Muscle of leg (tissue), 11 donors: ENCODE results near the gene HUNK. TPM values are rescaled to one million over a fixed set of nuclear protein-coding genes. Genes with fewer than 3 reads are reported as not detected.
"Not testable (repeated sequence)": the region's sequence is repeated elsewhere in the genome, so short reads cannot be mapped to it uniquely, and the experiment has no call there.

Source experiments
- DNase-seq: peaks from one replicate; pipeline ENCODE4 v3.0.0; 2013
- H3K27ac ChIP-seq: one replicate; pipeline ENCODE4 v1.5.1; 2013; ENCODE audit warnings: mild to moderate bottlenecking, low read length, control low read depth
- H3K27me3 ChIP-seq: one replicate; pipeline ENCODE4 v1.6.1; 2013; ENCODE audit warnings: low read length; ENCODE audit not compliant: control insufficient read depth, insufficient read depth
- H3K36me3 ChIP-seq: one replicate; pipeline ENCODE4 v1.6.1; 2013; ENCODE audit warnings: low read length; ENCODE audit not compliant: control insufficient read depth, insufficient read depth
- H3K4me1 ChIP-seq: one replicate; pipeline ENCODE4 v1.6.1; 2013; ENCODE audit warnings: low read length; ENCODE audit not compliant: control insufficient read depth, insufficient read depth
- H3K4me3 ChIP-seq: one replicate; pipeline ENCODE4 v1.5.1; 2013; ENCODE audit warnings: low read length, control low read depth
- H3K9me3 ChIP-seq: replicated peaks from 2 replicates; pipeline ENCODE4 v1.6.1; 2013; ENCODE audit warnings: low read depth, low read length; ENCODE audit not compliant: control insufficient read depth
- WGBS: methylation state at CpG from one replicate; pipeline ENCODE4 v1.1.5; 2013; ENCODE audit warnings: missing lambda C conversion rate; ENCODE audit not compliant: insufficient coverage; 5-methylcytosine and 5-hydroxymethylcytosine counted together
- polyA plus RNA-seq, 8 donors: library from polyadenylated mRNA; unstranded; fragments of 120-200 nt; gene quantifications; one replicate each; pipeline versions ENCODE4 v1.2.1 to v1.2.3, GENCODE V29; 2013; ENCODE audit warnings: inconsistent platforms in 1 of 8, low replicate concordance in 1 of 8; ENCODE audit not compliant: insufficient read length in 8 of 8, insufficient read depth in 1 of 8
- total RNA-seq: library from RNA; stranded (reverse); fragments of 120-200 nt; gene quantifications from one replicate; pipeline ENCODE4 v1.2.4, GENCODE V29; 2013

Gene HUNK
- total and polyA plus RNA-seq, 9 donors: 3.9 to 11.8 (median 7.4) TPM

DNA sequence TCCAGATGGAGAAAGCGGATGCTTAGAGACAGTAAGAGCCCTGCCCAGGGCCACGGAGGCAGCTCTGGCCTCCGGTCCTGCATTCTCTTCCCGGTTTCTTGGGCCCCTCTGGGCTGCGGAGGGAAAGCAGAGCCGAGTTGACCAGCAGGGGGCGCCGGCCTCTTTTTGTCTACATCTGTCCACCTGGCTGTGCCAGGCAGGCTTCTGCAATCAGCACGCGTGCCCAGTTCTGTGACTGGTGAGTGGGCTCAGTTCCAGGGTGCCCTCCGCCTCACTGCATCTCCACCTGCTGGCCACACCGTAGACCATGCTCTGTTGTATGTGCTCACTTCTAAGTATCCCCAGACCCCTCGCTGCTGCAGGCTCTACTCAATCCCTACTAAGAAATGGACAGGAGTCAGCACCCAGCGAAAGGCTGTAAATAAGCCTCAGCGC, 6.7 kb upstream of the HUNK start:
- Histone ChIP-seq H3K4me1 (peaks cover 8% of the 10 kb centered on the region), H3K9me3 (no peaks in the 10 kb centered on the region), H3K36me3 (no peaks in the 10 kb centered on the region), H3K27me3 (peaks cover 8% of the 10 kb centered on the region), H3K27ac (no peak overlapping the region), H3K4me3 (no peak overlapping the region)
- peak; percentile 87 for DNase-seq
- WGBS: 3% methylated on average over 11 of the region's 15 CpGs

DNA sequence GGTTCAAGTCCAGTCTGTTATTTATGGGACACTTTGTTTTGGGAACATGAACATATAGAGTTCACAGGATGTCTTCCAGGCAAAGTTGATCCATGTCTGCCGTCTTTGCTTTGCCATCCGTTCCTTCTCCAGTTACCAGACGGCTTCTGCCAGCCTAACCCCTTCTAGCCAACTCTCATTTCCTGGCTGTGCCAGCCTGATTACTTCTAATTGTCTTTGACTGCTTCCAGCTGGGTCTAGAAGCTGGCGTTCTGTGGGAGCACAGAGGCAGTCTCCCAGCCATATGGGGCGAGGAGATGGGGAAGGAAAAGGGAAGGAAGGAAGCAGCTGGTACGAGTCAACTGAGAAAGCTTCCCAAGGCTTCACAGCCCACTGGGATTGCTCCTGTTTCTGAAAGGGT, 3.1 kb upstream of the HUNK start:
- Histone ChIP-seq H3K36me3 (no peaks in the 10 kb centered on the region), H3K9me3 (no peaks in the 10 kb centered on the region), H3K4me1 (peaks cover 22% of the 10 kb centered on the region), H3K4me3 (no peak overlapping the region), H3K27me3 (peaks cover 15% of the 10 kb centered on the region), H3K27ac (no peak overlapping the region)
- WGBS: 73% methylated on average over 4 of the region's 6 CpGs
- no peak for DNase-seq

DNA sequence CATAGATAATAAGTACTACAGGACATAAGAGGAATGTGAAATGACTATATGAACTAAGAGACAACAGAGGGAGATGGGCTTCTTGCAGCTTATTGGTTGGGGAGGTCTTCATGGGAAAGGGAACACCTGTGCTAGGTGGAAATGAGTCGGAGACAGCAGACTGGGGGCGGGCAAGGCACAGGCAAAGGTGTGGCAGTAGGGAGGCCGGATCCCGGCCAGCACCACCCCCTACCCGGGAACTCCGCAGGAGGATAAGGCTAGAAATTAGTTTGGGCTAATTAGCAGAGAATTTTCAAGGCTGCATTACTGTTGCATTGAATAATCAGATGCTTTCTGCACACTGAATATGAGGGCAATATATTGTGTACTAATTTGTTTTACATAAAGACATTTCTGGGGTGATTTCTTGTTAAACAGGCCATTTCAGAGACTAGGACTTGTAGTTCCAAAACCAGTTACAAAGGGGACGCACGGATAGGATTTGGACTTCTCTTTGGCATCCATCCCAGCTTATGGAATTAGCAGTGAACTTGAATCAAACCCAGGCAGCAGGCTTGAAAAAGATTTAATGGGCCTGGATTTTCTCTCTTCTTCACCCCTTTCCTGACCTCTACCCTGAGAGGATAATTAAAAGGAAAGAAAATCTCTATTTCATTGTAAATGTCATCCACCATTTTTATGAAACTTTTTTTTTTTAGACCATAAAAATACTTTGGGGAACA, 2.2 kb upstream of the HUNK start:
- peaks cover 30% of the 10 kb centered on the region for H3K4me1 ChIP-seq
- H3K36me3 ChIP-seq: no peaks in the 10 kb centered on the region
- no peaks in the 10 kb centered on the region for H3K9me3 ChIP-seq
- H3K27me3 ChIP-seq: peaks cover 18% of the 10 kb centered on the region
- DNase-seq: peak; percentile 70
- H3K4me3 ChIP-seq: no peak overlapping the region
- H3K27ac ChIP-seq: no peak overlapping the region
- WGBS: 60% methylated on average over 1 of the region's 8 CpGs

DNA sequence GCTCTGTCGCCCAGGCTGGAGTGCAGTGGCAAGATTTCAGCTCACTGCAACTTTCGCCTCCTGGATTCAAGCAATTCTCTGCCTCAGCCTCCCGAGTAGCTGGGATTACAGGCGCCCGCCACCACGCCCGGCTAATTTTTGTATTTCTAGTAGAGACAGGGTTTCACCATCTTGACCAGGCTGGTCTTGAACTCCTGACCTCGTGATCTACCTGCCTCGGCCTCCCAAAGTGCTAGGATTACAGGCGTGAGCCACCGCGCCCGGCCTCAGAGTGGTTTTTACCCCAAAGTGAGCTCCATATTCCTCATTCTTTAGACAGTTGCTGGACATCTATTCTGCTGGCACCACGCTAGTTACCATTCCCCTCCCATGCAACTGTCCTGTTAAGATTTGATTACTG, 1.4 kb upstream of the HUNK start:
- not testable (repeated sequence) for H3K4me3 ChIP-seq, H3K9me3 ChIP-seq, H3K36me3 ChIP-seq, DNase-seq, H3K27ac ChIP-seq
- WGBS: 96% methylated on average over 3 of the region's 14 CpGs
- H3K27me3 ChIP-seq: peaks cover 21% of the 10 kb centered on the region
- peaks cover 30% of the 10 kb centered on the region for H3K4me1 ChIP-seq

DNA sequence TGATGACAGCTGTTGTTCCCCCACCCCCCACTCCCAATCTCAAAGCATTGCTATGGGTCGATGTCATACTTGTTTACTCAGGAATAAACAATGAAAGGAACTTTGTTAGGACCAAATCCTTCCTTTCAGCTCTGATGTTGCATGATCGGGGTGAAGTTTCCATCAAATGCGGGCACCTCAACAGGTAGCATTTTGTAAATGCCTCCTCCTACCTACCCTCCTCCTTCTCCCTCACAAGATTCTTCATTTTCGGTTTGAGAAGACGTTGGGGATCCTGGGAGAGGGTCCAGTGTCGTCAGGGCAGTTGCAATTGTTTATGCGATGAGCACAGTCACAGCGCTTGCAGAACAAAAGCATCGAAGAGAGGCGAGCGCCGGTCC, 758 bp upstream of the HUNK start:
- H3K4me1 ChIP-seq: peaks cover 30% of the 10 kb centered on the region
- H3K9me3 ChIP-seq: no peaks in the 10 kb centered on the region
- DNase-seq: no peak
- peak overlapping the region; percentile 66 for H3K27ac ChIP-seq
- peak overlapping the region; percentile 80 for H3K4me3 ChIP-seq
- H3K36me3 ChIP-seq: peaks cover 2% of the 10 kb centered on the region
- peaks cover 21% of the 10 kb centered on the region for H3K27me3 ChIP-seq
- WGBS: 16% methylated on average over 8 of the region's 12 CpGs

DNA sequence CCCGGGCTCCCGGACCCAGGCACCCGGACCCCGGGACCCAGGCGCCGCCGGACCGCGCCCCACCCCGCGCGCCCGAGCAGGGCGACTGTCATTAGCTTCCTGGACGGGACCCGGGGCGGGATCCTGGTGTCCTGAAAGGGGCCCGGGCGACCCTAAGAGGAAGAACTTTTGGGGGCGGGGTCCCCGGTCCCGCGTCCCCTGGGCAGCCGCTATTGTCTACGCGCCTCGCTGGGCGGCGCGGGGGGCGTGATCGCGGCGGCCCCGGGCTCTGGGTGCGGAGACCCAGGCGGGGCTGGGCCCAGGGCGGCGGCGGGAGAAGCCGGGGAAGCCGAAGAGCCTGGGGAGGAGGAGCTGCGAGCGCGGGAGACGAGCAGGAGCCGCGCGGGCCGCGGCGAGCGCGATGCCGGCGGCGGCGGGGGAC, 465 bp downstream of the HUNK start:
- under 1% methylated on average over 58 of the region's 58 CpGs for WGBS
- H3K4me3 ChIP-seq: peak overlapping the region; percentile 80
- H3K27ac ChIP-seq: peak overlapping the region; percentile 29
- H3K36me3 ChIP-seq: peaks cover 2% of the 10 kb centered on the region
- no peaks in the 10 kb centered on the region for H3K9me3 ChIP-seq
- peak; percentile 61 for DNase-seq
- H3K4me1 ChIP-seq: peaks cover 30% of the 10 kb centered on the region
- peaks cover 21% of the 10 kb centered on the region for H3K27me3 ChIP-seq

DNA sequence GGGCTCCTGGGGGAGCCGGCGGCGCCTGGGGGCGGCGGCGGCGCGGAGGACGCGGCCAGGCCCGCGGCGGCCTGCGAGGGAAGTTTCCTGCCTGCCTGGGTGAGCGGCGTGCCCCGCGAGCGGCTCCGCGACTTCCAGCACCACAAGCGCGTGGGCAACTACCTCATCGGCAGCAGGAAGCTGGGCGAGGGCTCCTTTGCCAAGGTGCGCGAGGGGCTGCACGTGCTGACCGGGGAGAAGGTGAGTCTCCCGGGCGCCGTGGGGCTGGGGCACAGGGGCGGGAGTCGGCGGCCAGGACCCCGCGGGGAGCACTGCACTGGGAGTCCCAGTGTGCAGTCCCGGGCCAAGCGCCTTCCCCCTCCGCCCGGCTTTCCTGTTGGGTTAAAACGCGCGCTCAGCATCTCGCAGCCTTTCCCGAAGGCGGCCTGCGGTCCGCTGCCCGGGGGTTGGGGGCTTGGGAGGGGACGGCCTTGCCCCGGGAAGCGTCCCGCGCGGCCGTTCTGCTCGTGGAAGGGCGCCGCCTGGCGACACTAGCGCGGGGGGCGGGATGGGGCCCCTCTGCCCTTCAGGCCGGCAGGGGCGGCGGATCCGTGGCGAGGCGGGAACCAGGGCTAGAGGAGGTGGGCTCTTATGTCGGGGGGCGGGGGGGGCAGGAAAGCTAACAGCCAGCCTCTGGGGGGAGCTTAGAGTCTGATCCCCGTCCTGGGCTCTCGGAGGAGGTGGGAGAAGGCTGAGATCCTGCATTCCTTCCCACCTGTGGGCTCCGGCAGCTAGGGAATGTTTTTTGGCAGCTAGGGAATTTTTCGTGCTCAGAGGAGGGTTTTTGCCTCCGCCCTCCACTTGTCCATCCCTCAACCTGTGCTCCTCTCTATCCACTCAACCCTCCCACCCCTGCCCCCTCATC, 1.1 kb downstream of the HUNK start:
- Histone ChIP-seq H3K36me3 (peaks cover 2% of the 10 kb centered on the region), H3K27me3 (peaks cover 21% of the 10 kb centered on the region), H3K4me1 (peaks cover 30% of the 10 kb centered on the region), H3K9me3 (no peaks in the 10 kb centered on the region), H3K27ac (peak overlapping the region; percentile 59), H3K4me3 (peak overlapping the region; percentile 80)
- peak; percentile 77 for DNase-seq
- WGBS: 1% methylated on average over 59 of the region's 77 CpGs

DNA sequence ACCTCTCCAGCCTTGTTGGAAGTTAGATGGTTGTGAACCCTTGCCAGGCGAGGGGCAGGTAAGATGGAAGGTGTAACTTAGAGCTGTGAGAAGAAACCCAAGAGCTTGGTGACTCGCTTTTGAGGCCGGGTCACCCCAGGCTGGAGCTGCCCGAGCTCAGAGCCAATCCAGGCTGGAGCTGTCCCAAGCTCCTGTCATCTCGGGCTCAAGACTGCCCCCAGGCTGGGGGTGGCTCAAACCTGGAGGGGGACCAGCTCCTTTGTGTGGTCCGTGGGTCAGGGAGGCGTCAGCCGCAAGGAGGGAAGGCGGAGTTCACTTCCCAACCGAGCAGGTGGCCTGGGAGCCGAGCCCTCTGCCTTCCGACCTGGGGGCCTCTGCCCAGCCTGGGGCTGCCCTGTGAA, 2.0 kb downstream of the HUNK start:
- Histone ChIP-seq H3K4me1 (peaks cover 37% of the 10 kb centered on the region), H3K27ac (peak overlapping the region; percentile 59), H3K36me3 (peaks cover 2% of the 10 kb centered on the region), H3K27me3 (peaks cover 17% of the 10 kb centered on the region), H3K4me3 (peak overlapping the region; percentile 80), H3K9me3 (no peaks in the 10 kb centered on the region)
- WGBS: 22% methylated on average over 11 of the region's 12 CpGs
- DNase-seq: peak; percentile 53

DNA sequence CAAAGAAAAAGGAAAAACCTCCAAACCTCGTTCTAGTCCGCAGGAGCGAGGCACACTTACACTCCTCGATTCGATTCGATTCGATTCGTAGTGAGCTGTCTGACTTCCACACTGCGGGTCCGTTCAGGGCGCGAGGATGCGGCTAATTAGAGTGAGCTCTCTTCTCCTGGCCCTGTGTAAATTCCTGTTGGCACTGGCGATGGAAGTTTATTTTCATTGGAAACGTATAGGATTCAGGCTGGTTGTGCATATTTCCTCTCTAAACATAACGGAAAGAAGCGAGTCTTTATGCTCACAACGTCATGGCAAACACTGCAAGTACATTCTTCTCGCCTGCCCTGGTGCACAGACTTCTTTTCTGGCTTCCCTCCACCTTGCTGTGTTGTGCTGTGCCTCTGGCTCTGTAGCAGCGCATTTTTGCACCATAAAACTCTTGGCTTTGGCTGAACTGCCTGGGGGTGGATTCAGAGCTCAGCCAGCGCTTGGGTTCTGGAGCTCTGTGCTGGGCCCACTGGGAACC, 2.7 kb downstream of the HUNK start:
- 20% methylated on average over 18 of the region's 21 CpGs for WGBS
- Histone ChIP-seq H3K4me1 (peaks cover 45% of the 10 kb centered on the region), H3K36me3 (peaks cover 2% of the 10 kb centered on the region), H3K27me3 (peaks cover 15% of the 10 kb centered on the region), H3K9me3 (no peaks in the 10 kb centered on the region), H3K4me3 (peak overlapping the region; percentile 80), H3K27ac (peak overlapping the region; percentile 59)
- peak; percentile 89 for DNase-seq

DNA sequence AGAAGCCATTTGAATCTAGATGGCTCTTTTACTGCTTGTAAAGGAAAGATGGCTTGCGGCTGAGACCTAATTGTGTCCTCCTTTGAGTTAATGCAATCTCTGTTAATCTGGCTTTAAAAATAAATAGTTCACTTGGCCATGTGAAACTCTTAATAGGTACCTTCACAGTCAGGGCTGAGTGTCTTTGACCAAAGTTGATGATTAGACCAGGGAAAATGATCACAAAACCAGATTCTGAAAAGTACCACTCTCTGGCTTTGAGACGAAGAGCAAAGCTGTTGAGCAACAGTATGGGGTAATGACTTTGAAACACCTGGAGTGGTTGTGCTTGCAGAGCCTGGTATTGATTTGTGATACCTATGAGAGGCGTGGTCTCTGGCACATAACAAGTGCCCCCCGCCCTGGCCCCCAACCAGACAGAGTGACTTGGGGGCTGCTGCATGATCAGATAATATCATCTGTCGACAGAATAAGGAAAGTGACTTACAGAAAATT, 4.7 kb downstream of the HUNK start:
- Histone ChIP-seq H3K4me3 (no peak overlapping the region), H3K27ac (peak overlapping the region; percentile 20), H3K36me3 (peaks cover 2% of the 10 kb centered on the region), H3K4me1 (peaks cover 52% of the 10 kb centered on the region), H3K27me3 (peaks cover 11% of the 10 kb centered on the region), H3K9me3 (no peaks in the 10 kb centered on the region)
- no peak for DNase-seq
- WGBS: 93% methylated on average over 4 of the region's 5 CpGs
